Activated effector memory CD4-positive, alpha-beta T cell treated with Interleukin-2 at 50 U/mL for 16 hours (primary cell): ENCODE measurements around the gene FRMD4A.
"Not testable (repeated sequence)": the region's sequence is repeated elsewhere in the genome, so short reads cannot be mapped to it uniquely, and the experiment has no call there.

Experiments
- DNase-seq: peaks from one replicate; pipeline ENCODE4 v3.0.0-alpha.2; 2020

FRMD4A gene

DNA sequence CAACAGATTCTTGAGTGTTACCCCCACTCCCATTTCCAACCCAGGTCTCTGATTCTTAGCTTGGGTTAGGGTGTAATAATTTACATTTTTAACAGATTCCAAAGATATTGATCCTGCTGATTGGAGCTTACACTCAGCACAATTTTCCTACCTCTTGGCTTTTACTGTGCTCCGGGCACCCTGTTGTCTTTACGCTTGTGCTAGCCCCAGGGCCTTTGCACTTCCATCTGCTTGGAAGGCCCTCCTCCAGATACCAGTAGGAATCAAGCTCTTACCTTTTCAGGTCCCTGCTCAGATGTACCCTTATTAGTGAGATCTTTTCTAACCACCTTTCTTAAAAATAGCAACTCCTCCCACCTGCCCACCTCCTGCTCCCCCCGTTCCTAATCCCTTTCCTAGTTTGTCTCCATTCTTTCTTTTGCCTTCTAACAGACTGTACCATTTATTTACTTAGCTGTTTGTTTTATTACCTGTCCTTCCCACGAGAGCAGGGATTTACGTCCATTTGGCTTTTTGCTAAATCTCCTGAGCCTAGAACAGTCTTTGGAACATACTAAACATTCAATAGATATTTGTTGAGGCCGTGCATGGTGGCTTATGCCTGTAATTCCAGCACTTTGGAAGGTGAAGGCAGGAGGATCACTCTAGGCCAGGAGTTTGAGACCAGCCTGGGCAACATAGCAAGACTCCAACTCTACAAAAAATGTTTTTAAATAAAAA lies 427.7 kb downstream of the FRMD4A start:
- DNase-seq = no peak

DNA sequence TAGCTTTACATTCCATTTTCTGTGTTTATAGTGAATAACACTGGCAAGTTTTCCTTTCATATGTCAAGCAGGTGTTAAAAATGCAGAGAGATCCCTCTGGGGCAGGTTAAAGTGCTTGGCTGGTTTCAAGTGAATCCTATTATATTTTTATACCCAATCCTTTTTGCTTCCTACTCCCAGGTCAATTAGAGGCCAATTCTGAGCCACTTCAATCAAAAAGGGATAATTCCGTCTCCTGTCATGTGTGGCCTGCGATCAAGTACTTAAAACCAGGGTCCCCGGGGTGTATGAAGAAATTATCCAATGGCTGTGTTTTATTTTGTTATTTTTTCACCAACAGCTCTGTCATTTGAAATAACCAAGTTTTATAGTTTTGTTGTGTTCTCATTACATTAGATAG lies 430.8 kb downstream of the FRMD4A start:
- no peak for DNase-seq

DNA sequence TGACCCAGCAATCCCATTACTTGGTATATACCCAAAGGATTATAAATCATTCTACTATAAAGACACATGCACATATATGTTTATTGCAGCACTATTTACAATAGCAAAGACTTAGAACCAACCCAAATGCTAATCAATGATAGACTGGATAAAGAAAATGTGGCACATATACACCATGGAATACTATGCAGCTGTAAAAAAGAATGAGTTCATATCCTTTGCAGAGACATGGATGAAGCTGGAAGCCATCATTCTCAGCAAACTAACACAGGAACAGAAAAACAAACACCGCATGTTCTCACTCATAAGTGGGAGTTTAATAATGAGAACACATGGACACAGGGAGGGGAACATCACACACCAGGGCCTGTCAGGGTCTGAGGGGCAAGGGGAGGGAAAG lies 434.6 kb downstream of the FRMD4A start:
- not testable (repeated sequence) for DNase-seq

DNA sequence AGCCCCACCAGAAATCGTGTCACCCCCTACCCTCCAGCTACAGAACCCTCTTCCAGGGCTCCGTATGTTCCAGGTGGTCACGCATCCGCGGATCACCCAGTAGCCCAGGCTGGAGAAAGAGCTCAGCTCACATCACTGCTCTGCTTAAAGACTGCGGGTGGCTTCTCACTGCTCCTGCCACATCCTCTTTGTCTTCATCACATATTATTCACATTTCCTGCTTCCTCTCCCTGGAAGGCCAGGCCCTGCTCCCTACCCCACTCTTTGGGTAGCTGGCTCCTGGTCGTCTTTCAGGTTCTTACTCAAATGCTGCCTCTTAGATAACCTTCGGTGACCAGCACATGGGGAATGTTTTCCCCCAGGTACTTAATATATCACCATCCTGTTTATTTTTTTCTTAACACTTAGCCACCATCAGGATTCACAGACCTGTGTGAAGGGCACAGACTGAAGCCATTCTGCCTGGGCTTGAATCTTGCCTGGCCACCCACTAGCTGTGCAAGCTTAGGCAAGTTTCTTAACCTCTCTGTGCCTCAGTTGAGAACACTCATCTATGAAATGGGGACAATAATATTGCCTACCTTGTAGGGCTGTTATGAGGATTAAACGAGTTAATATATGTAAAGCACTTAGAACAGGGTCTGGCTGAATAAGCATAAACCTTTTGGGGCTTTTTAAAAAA lies 436.2 kb downstream of the FRMD4A start:
- DNase-seq = no peak

DNA sequence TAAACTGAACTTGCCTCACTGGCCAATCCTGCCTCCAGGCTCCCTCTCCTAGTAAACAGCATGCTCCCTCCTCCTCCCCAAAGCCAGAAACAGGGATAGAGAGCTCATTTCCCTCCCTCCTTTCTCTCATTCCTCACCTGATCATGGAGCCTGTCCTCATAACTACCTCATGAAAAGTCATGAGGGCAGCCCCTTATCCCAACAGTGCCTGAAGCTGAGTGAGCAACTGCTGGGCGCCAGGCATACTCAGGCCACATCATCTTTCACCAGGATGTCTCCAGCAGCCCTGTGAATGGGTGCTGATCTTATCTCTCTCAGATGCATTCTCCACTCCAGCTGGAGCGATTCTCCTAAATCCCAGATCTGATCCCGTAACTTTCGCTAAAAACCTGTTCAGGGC lies 436.8 kb downstream of the FRMD4A start:
- DNase-seq = no peak

DNA sequence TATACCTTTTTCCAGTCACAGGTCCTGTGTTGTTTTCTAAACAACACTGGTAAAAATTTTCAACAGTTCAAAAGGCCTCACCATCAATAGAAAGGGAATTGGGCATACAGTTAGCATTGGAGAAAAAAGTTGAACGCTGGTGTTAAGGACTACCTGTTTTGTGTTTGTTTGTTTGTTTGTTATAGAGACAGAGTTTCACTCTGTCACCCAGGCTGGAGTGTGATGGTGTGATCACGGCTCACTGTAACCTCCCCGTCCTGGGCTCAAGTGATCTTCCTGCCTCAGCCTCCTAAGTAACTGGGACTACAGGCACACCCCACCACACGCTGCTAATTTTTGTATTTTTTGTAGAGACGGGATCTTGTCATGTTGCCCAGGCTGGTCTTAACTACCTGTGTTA lies 437.9 kb downstream of the FRMD4A start:
- no peak for DNase-seq

DNA sequence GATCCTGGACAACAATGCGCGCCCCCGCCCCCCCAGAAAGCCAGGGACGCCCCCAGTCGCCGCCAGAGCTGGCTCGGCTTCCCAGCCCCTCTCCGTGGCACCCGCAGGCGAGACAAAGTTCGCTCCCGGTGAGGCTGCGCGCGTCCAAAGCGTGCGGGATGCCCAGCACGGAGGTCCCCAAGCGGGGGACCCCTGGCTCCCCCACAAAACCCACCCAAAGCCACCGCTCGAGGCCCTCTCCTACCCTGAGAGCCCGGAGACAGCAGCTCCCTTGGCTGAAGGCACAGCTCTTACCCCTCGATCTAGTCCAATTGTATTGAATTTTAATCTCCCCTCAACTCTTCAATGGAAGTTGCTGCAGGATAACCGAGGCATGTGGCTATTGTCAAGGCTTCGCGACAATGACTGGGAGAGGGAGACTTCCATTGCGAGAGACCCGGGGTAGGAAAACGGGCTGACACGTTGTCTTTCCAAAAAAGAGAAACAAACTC lies 438.7 kb downstream of the FRMD4A start:
- no peak for DNase-seq

DNA sequence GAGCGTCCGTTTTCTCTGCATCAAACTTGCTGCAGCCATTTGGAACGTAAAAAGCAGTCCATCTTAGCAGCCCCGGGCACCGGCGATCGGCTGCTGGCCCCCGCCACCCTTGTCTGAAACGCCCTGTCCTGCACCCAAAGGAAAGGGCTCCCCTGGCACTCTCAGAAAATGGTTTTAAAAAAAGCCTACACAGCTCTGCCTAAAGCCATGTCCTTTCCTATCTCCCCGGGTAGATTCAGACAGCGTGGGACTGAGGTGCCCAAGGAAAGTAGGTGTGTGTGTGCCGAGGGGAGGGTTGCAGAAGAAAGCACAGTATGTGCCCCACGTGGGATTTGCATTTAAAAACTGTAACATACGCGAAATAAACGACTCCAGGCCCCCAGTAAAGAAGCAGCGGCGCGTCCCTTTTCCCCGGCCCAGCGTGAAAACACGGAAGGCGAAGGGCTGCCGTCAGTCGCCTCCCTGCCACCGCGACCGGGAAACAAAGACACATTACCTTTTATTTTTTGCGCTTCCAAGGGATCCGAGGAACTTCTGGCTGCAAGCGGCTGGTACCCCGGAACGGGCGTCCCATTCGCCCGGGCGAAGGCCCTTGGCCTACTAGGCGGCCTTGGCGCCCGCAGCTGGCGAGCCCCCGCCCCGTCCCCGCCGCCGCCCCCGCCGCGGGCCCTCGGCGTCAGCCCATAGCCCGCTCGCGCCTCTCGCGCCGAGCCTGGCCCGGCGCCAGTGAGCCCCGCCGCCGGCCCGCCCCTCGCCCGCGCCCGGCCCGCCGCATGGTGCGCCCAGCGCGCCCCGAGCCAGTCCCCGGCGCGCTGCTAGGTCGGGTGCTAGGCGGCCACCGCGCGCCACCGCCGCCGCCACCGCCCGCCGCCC lies 439.4 kb downstream of the FRMD4A start:
- no peak for DNase-seq

DNA sequence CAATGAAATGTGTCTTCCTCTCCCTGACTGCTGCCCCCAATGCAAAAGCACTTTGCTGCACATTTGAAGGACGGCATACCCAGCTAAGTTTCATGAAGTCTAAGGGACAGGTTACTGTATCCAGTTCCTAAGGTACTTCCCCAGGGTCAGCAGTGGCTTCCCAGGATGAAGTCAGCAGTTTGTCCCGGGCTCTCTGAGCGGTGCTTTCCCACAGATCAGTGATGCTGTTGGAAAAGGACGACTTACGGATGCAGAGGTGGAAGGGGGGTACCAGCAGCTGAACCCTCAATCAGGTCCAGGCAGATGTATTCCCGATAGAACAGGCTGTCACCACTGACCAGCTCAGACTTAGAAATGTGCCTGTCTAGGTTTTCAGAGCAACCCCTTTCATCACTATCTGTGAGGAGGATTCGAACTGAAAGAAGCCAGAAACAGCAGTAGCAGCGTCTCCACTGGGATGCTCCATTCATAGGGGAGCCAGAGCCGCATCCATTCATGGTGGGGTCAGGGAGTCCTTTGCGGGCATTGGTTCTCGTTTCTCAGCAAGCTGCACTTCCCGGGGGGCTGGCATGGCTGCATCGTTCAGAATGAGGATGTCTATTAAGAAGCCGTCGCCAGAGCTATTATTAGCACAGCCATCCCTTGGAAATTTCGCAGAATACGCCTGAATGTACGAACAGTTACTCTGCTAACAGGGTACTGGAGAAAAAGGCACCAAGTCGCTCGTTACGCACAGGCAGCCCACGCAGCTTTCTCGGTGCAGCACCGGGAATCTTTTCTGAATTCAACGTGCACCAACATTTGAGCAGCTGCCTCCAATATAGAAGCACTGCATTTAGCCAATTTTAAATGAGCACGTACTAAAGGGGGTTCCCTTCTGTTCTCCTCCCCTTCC lies 440.2 kb downstream of the FRMD4A start:
- DNase-seq = no peak

DNA sequence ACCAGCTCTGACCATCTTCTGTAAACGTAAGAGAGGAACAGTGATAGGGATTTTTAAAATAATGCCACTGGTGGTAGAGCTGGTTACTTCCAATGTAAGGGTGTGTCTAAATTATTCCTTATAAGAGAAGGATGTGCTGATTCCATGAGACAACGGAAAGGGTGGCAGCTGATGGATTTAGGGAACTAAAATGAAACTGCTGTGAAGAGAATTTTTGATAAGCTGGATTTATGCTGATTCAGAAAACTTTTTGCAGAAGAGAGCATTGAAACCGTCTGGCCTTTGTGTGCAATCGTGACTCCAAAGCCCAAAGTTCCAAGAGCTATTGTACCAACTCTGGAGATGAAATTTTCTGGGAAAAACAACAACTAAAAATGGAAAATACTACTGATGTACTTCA lies 443.0 kb downstream of the FRMD4A start:
- no peak for DNase-seq

DNA sequence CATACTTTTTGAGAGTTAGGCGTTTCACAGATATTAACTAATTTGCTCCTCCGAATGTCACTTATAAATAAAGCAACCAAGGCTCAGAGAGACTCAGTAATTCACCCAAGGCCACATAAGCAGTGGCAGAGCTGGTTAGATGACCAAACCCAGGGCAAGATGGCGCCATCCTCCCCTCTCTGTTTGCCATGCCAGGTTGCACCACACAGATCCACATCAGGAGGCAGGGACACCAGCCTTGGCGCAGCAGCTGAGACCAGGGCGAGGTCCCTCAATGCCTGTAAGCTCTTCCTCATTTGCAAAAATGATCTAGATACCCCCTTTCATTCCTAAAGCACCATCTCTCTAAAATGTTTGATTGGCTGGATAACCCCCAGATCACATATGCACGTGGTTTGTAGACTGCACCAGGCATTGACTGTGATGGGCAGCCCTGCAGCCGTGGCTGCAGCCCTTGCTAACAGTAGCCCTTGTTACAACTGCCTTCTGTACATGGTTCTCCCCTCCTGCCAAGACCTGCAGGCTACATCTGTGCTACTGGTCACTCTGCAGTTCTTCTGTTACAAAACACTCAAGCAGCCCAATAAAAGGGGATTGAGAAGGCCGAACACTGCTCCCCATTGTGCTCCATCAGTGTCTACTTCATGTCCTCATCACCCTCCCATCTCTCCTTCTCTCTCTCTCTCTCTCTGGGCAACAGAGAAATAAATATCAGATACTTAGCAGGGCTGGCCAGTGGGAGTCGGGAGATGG lies 445.3 kb downstream of the FRMD4A start:
- DNase-seq = no peak

DNA sequence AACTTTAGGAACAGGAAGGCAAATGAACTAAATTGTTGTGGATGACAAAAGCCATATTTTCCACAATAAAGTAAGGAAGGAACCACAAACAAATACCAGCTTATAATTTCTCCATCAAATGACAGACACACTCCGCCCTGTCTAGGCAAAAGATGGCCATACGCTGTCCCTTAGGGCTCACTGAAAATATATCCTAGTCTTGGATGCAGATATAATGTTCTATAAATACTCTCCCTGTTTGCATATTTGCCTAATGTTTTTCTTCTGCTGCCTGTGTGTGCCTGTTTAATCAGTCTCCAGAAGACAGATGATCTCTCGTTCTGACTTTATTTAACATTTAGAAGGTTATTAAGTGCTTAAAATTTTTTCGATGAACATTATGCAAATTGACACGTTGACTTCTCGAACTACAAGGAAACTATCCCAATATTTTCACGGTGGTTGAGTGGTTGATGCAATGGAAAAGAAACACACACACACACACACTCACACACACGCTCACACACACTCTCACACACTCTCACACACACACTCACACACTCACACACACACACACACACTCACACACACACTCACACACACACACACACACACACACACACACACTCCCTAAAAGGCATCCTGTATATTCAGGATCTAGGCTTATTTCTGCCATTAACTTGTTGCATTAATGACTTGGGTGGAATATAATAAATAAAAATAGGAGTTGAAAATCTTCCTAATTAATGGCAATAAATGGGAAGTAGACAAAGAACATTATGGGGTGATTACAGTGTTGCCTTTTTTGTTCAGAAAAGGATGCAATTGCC lies 446.9 kb downstream of the FRMD4A start:
- DNase-seq = no peak

DNA sequence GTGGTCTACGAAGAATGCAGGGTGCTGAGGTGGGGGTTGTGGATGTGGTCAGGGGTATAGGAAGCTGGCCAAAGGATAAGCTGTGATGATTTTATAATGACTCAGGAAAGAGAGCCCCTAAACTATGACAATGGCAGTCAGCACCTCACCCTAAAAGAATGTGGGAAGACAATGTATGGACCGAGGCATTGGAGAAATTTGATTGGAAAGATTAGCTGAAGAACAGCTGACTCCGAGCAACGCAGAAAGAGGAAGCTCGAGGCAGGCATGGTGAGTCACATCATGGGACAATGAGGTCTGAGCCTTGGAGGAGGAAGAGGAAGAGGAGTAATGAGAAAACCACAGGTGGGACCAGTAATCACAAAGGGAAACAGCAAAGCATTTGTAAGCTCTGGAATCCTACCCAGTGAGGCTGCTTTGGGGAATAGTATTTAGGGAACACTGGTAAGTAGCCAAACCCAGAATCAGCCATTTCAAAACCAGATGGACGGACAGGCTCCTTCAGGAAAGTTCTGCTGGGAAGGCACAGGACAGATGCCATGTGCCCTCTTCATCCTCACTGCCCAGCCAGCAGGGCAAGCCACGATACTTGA lies 448.5 kb downstream of the FRMD4A start:
- no peak for DNase-seq

DNA sequence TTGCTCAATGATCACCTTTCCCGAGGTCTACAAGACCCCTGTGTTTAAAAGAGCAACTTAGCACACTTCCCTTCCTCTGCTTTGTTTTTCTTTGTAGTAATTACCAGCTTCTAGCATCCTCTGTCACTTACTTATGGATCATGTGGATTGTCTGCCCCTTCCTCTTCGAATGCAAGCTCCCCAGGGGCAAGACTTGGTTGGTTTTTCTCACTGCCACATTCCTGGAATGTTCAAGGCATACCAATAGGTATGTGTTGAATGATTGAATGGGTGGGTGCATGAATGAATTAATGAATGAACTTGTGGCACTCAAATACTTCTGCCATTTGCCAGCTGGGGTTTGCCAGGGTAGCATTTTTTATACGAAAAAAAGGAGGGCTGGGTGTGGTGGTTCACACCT lies 450.0 kb downstream of the FRMD4A start:
- DNase-seq = no peak

DNA sequence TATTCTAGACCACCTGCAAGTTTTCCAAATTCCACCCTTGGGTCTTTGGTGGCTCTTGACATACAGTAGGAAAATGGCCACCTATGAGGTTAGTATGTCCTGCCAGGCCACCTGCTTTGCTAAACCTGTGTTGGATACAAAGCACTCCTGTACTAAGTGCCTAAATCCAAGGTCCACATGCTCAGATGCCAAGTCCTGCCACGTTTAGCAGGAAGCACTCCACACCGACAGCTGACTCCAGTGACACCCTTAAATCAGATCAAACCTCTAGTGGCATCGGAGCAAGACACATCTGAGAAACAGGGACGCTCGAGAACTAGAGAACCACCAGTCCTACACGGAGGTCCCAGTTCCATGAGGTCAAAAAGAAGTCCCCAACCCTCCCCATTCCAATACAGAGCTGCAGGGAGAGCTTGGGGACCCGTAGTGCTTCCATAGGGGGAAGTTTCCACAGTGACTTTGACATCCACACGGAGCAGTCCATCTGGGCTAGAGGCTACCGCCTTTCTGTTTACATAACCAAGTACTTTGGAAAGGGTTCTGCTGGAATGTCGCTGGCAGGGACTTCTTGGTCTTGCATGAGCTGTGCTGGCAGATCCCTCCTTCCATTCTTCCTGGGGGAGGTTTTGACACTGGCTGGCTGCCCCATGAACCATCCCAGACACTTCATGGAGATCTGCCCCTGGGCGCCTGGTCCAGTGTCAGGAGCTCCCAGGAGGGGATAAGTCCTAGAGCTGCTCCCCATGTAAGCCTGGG lies 453.4 kb downstream of the FRMD4A start:
- no peak for DNase-seq

DNA sequence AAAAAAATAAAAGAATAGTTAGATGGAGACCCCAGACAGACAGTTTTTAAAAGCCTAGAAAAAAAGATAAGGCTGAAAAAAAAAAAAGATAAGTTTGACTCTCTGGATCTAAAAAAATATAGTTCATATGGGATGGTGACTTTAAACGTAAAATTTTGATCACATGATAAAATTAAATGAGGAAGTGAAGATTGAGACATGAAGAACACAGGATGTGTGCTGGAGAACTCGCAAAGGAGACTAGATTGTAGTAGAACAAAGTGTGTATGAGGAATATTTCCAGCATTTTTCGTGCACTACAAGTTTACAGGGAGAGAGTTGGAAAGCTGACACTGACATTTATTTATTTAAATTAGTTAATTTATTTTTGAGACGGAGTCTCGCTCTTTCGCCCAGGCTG lies 457.5 kb downstream of the FRMD4A start:
- DNase-seq = no peak

DNA sequence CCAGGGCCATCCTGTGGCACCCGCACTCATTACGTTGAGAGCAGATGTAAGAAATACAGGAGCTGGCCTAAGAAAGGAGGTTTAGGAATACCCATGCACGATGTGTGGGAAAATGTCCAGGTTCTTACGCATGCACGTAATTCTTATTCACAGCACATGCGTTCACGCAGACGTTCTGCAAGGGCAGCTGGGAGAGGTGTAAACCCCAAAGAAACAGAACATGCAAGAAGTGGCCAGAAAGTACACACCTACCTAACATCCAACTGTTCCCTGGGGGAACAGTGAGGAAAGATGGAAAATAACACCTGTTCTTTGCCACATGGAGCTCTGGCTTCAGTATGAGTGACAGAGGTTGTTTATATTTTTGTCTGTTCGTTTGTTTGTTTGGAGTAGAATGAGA lies 458.3 kb downstream of the FRMD4A start:
- no peak for DNase-seq

DNA sequence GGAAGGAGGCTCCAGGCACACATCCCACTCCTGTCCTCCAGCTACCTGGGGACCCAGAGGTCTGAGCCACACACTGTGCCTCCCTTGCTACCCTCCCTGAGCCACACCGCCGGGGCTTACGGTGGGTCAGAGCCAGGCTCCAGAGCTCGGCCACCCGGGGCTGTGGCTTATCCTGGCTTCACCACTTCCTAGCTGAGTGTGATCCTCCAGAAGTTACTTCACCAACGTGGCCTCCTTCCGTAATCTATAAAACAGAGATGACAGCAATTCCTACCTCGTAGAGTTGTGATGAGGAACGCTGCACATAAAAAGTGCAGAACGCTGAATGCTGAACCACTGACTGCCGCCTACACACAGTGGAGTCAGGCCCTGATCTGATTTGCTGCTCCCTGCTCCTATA lies 458.9 kb downstream of the FRMD4A start:
- DNase-seq = no peak

DNA sequence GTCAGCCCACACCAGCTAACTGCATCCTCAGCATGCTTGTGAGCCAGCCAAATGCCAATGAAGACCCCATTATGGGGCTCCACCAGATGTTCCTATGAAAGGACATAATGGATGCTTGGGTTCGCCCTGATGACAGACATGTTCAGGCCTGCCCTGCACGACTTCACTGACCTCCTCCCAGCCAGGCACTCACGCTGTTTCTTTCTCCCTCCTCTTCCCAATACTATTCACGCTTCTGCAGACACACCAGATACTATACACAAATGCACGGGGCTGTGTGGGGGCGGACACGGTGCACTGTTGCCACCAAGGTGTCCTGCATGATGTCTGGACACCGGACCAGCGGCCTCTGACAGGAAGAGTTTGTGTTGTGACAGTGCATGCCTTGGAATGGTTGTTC lies 459.7 kb downstream of the FRMD4A start:
- DNase-seq = no peak

DNA sequence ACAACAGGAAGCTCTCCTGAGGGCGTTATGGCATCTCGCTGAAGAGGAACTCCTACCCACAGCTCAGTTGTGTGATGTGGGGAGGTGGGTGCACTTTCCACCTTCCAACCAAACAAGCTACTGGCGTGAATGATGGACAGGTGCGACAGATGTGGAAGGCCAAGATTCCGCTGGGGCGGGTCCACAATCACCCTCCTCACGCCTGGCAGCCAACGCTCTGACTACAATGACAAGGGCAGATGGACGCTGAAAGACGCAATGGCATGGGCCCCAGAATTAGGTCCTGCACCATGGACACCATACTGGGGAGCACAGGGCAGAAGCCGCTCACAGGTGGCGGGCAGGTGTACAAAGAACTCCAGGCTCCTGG lies 461.4 kb downstream of the FRMD4A start:
- DNase-seq = no peak
